Liver (tissue), 3 donors: ENCODE measurements around the gene DICER1.

Experiments
- CTCF ChIP-seq: fragments of 150-350 bp; IDR thresholded peaks from 2 replicates; pipeline ENCODE4 v1.5.1; 2017; ENCODE audit warnings: improper control_type of control experiment, low read depth, low read length; ENCODE audit not compliant: missing input control
- GABPA ChIP-seq, 2 donors: IDR thresholded peaks in 1 of 2; conservative IDR thresholded peaks in 1 of 2; 2 replicates each; pipeline ENCODE4 v1.6.1; 2016; ENCODE audit warnings: antibody characterized with exemption in 2 of 2, mild to moderate bottlenecking in 1 of 2, moderate library complexity in 1 of 2
- HNF4G ChIP-seq: IDR thresholded peaks from 2 replicates; pipeline ENCODE4 v1.6.1; 2016; ENCODE audit warnings: antibody characterized with exemption
- NR2F2 ChIP-seq: IDR thresholded peaks from 2 replicates; pipeline ENCODE4 v1.6.1; 2016; ENCODE audit warnings: antibody characterized with exemption
- RAD21 ChIP-seq, 2 donors: IDR thresholded peaks; 2 replicates each; pipeline ENCODE4 v1.6.1; 2016; ENCODE audit warnings: antibody characterized with exemption in 2 of 2, mild to moderate bottlenecking in 2 of 2
- SP1 ChIP-seq: IDR thresholded peaks from 2 replicates; pipeline ENCODE4 v1.6.1; 2018; ENCODE audit warnings: antibody characterized with exemption, mild to moderate bottlenecking
- TAF1 ChIP-seq: conservative IDR thresholded peaks from 2 replicates; pipeline ENCODE4 v1.6.1; 2016; ENCODE audit warnings: antibody characterized with exemption, mild to moderate bottlenecking
- YY1 ChIP-seq: IDR thresholded peaks from 2 replicates; pipeline ENCODE4 v1.6.1; 2016; ENCODE audit warnings: antibody characterized with exemption, mild to moderate bottlenecking
- TF ChIP-seq, protein P1 (sequence below): IDR thresholded peaks from 2 replicates; pipeline ENCODE4 v1.6.1; 2016; ENCODE audit warnings: antibody characterized with exemption, mild to moderate bottlenecking
- TF ChIP-seq, protein P2 (sequence below): IDR thresholded peaks from 2 replicates; pipeline ENCODE4 v1.6.1; 2016; ENCODE audit warnings: antibody characterized with exemption
- donor health status: healthy.
- donor health status: healthy.

DNA sequence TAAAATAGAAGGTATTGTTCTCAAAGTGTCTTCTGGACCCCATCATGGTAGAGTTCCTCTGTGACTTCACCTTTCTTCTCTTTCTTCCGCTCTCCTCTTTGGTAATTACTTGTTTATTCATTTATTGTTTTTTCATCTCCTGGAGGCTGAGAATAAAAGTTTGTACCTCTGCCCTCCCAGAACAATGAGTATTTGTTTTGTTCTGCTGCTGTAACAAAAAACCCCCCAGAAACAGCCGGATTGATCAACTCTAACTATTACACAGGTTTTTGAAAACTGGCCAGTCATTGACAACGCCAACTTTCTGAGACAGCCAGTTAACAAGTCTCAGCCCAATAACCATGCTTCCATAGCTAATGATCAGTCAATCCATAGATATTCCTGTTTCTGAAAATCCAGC, 8.2 kb upstream of the DICER1 start:
- TF ChIP-seq CTCF (no peak), RAD21 (IDR thresholded peaks at IDR 0.05) (no peak), HNF4G (no peak), TAF1 (no peak), YY1 (no peak), GABPA (IDR thresholded peaks at IDR 0.05 in 1 of 2, conservative IDR thresholded peaks at IDR 0.05 in 1 of 2) (no peak), SP1 (no peak), NR2F2 (no peak)
- TF ChIP-seq, protein P1, sequence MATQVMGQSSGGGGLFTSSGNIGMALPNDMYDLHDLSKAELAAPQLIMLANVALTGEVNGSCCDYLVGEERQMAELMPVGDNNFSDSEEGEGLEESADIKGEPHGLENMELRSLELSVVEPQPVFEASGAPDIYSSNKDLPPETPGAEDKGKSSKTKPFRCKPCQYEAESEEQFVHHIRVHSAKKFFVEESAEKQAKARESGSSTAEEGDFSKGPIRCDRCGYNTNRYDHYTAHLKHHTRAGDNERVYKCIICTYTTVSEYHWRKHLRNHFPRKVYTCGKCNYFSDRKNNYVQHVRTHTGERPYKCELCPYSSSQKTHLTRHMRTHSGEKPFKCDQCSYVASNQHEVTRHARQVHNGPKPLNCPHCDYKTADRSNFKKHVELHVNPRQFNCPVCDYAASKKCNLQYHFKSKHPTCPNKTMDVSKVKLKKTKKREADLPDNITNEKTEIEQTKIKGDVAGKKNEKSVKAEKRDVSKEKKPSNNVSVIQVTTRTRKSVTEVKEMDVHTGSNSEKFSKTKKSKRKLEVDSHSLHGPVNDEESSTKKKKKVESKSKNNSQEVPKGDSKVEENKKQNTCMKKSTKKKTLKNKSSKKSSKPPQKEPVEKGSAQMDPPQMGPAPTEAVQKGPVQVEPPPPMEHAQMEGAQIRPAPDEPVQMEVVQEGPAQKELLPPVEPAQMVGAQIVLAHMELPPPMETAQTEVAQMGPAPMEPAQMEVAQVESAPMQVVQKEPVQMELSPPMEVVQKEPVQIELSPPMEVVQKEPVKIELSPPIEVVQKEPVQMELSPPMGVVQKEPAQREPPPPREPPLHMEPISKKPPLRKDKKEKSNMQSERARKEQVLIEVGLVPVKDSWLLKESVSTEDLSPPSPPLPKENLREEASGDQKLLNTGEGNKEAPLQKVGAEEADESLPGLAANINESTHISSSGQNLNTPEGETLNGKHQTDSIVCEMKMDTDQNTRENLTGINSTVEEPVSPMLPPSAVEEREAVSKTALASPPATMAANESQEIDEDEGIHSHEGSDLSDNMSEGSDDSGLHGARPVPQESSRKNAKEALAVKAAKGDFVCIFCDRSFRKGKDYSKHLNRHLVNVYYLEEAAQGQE, result no peak
- TF ChIP-seq, protein P2, sequence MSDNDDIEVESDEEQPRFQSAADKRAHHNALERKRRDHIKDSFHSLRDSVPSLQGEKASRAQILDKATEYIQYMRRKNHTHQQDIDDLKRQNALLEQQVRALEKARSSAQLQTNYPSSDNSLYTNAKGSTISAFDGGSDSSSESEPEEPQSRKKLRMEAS, result no peak
